ENCODE measurements around the gene DNER.
"Not testable (repeated sequence)": the region's sequence is repeated elsewhere in the genome, so short reads cannot be mapped to it uniquely, and the experiment has no call there.

Gene DNER

GRCh38 chr2:229559986-229560385, 154.4 kb downstream of the DNER start:
- DNase-seq, result no peak

- no peak for DNase-seq
Observed at GRCh38 chr2:229553091-229553490, 161.3 kb downstream of the DNER start.

GRCh38 chr2:229543176-229543873, 171.0 kb downstream of the DNER start:
- DNase-seq, result no peak

- no peak for DNase-seq
Observed at GRCh38 chr2:229539628-229540027, 174.7 kb downstream of the DNER start.

- no peak for DNase-seq
Observed at GRCh38 chr2:229531594-229531993, 182.8 kb downstream of the DNER start.

DNA sequence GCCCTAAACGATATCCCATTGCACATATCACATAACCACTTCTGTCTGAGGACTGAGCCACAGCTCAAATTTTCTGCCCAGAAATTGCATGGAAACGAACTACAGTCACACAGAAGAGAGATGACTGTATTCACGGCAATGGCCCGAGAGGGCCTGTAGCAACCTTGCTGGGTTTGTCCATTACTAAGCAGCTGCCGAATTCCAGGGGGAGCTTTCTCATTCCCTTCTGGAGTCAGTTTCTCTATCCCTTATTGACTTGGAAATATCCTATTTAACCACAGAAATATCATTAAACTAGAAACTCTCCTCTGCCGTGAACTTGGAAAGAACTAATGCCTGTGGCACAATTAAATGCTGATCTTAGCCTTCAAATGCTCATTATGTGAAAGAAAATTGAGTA, 183.9 kb downstream of the DNER start:
- no peak for DNase-seq

GRCh38 chr2:229528846-229529245, 185.5 kb downstream of the DNER start:
- no peak for DNase-seq

- no peak for DNase-seq
Observed at GRCh38 chr2:229526951-229527350, 187.4 kb downstream of the DNER start.

- DNase-seq, result no peak
Observed at GRCh38 chr2:229524799-229525198, 189.6 kb downstream of the DNER start.

- DNase-seq, result no peak
Observed at GRCh38 chr2:229523663-229524062, 190.7 kb downstream of the DNER start.

DNA sequence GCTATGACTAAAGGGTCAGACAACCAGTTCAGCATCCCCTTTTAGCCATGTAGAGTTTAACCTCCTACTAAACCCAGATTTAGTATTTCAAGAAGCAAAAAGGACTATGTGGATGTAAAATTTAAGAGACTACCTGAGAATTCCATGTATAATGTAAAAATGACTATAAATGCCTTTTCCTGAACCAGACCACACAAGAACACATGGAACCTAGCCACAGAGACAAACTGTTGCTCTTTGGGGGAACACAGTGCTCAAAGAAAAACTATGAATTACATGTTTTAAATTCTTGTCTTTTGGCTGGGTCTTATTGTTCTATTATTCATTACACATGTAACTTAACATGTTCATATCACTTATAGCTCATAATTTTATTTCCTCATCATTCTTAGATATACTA, 192.8 kb downstream of the DNER start:
- DNase-seq, result no peak

GRCh38 chr2:229520691-229521096, 193.7 kb downstream of the DNER start:
- DNase-seq, result no peak

- DNase-seq, result no peak
Observed at GRCh38 chr2:229519655-229520430, 194.5 kb downstream of the DNER start.

GRCh38 chr2:229514273-229514895, 200.0 kb downstream of the DNER start:
- no peak for DNase-seq

- DNase-seq, result no peak
Observed at GRCh38 chr2:229511524-229511923, 202.8 kb downstream of the DNER start.

DNA sequence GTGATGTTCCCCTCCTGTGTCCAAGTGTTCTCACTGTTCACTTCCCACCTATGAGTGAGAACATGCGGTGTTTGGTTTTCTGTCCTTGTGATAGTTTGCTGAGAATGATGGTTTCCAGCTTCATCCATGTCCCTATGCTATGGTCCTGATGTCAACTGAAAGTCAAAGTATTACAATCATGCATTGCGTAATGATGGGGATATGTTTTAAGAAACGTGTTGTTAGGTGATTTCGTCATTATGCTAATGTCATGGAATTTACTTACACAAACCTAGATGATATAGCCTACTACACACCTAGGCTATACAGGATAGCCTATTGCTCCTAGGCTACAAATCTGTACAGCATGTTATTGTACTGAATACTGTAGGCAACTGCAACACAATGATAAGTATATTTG, 207.7 kb downstream of the DNER start:
- not testable (repeated sequence) for DNase-seq

DNA sequence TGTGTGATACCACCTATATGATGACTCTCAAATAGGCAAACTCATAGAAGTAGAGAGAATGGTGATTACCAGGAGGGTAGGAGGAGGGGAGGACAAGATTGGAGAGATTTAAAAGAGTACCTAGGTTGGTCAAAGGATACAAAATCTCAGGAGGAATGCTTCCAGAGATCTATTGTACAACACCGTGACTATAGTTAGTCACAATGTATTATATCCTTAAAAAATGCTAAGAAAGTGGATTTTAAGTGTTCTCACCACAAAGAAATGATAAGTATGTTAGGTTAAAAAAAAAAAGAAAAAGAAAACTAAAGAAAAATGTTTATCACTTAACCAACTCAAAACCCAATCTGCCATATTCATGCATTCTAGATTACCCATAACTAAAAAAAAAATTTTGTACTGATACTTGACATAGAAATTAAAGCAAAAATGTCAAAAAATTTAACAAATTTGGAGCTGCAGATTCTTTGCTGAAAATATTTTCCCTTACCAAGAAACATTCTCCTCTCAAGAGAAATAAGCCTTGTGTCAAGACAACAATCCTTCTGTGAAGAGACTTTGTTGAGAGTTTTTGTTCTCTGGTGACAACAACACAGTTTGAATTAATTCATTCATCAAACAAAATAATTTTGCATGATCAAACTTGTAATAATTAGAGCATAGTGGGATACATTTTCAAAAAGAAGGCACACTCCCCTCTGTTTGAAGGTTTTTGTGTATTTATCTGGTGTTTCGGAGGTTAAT, 213.1 kb downstream of the DNER start:
- DNase-seq, result no peak

- DNase-seq, result no peak
Observed at GRCh38 chr2:229492034-229492433, 222.3 kb downstream of the DNER start.

- no peak for DNase-seq
Observed at GRCh38 chr2:229490167-229490566, 224.2 kb downstream of the DNER start.

GRCh38 chr2:229489016-229489415, 225.3 kb downstream of the DNER start:
- DNase-seq, result no peak

DNA sequence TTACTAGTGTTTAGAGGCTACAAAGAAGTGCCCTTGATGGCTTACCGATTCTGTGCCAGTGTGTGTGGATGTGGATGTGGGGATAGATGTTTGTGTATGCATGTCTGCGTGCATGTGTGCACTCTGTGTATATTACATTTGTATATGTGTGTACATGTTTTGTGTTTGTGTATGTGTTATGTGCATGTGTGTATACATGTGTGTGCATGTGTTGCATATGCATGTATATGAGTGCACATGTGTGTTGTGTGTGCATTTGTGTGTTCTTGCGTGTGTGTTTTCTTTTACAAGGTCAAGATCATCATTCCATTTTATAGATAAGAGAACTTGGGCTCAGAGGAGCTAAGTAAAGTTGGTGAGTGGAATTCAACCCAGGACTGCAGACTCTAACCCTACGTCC, 226.1 kb downstream of the DNER start:
- DNase-seq, result no peak

DNA sequence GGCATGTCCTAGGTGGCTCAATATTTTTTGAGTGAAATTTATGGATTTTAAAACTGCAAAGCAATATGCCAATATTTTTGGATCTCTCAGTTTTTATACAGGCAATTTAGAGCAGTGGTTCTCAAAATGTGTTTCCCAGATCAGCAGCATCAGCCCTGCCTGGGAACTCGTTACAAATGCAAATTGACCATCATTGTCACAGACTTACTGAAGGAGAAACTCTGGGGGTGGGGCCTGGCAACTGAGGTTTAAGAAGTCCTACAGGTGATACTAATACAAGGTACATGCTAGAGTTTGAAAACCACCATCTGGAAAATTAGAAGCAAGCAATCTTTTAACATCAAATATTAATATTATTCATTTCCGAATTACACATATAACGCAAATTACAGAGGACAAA, 227.7 kb downstream of the DNER start:
- DNase-seq, result no peak

DNA sequence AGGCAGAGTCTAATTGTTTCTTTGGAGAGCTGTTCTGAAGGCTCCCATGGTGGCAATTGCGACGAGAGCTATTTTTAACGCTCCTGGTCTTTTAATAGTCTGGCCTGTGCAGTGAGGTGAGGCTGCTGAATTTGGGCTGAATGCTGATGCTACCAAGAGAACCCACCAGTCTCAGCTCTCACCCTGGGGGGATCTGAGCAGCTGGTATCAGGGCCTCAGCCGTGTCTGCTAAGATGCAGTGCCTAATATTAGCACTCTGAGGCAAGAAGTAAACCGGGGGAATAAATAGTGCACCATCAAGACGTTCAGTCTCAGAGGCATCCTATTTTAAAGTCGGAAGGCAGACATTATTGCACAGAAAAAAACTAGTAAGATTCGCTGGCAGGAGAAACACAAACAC, 228.5 kb downstream of the DNER start:
- no peak for DNase-seq

Data from NCI-H1694 (cell line).